ENCODE data around the gene CLIP3. TPM values are rescaled to one million over a fixed set of nuclear protein-coding genes. Genes with fewer than 3 reads are reported as not detected.
A peak's percentile ranks its signal among the peaks of the same experiment; 100 is the strongest.

Gene CLIP3
- polyA plus RNA-seq, 3 donors = 0.24 TPM; not detected in 2

- peak overlapping the region in 1 of 7 donors; percentile 22 for H3K27ac Mint-ChIP-seq
- H3K4me3 ChIP-seq (replicated peaks in 1 of 3; ENCODE audit: low read depth in 2 of 3, low read length in 3 of 3) = no peak overlapping the region
- 97% methylated on average over 5 of the region's 8 CpGs for WGBS (ENCODE audit: insufficient coverage)
- H3K4me2 ChIP-seq (replicated peaks; ENCODE audit: extremely low read depth, low read length, poor library complexity, severe bottlenecking) = no peak overlapping the region
- peaks cover 0 to 7% of the 10 kb centered on the region in 2 donors for H3K36me3 ChIP-seq (replicated peaks in 1 of 2; ENCODE audit: control insufficient read depth in 1 of 2, insufficient read depth in 2 of 2, low read length in 2 of 2)
- no peak overlapping the region for H3K4me3 Mint-ChIP-seq
- peaks cover 6 to 15% (median 10%) of the 10 kb centered on the region in 3 donors for H3K27me3 Mint-ChIP-seq (ENCODE audit: low read depth in 3 of 3)
- H3K79me2 ChIP-seq (ENCODE audit: insufficient read depth, low read length) = no peaks in the 10 kb centered on the region
- intact Hi-C loops (cut with micrococcal nuclease) = no loop called here
- peaks cover 3 to 9% of the 10 kb centered on the region in 2 donors for H3K4me1 ChIP-seq (ENCODE audit: control insufficient read depth in 1 of 2, insufficient read depth in 2 of 2, low read length in 2 of 2)
- H3K9me3 Mint-ChIP-seq = peaks cover 0 to 2% (median 0%) of the 10 kb centered on the region in 7 donors
- H4K20me1 ChIP-seq (ENCODE audit: insufficient read depth, low read length) = no peaks in the 10 kb centered on the region
- peaks cover 4% of the 10 kb centered on the region for H3K4me1 Mint-ChIP-seq
- H3K9me3 ChIP-seq (replicated peaks in 1 of 2; ENCODE audit: control insufficient read depth in 1 of 2, insufficient read depth in 1 of 2, low read length in 2 of 2) = no peaks in the 10 kb centered on the region
- no peak for TF ChIP-seq CTCF (IDR thresholded peaks at IDR 0.05)
- H3K9ac ChIP-seq (ENCODE audit: insufficient read depth, low read length, poor library complexity, severe bottlenecking) = no peak overlapping the region
- peaks cover 20% of the 10 kb centered on the region in 2 donors for H3K36me3 Mint-ChIP-seq
- no peak for DNase-seq
- no peak overlapping the region for H3K27ac ChIP-seq (ENCODE audit: low read depth in 1 of 2, low read length in 2 of 2)
- H2AFZ ChIP-seq (ENCODE audit: insufficient read depth, low read depth, low read length, poor library complexity, severe bottlenecking) = no peak overlapping the region
- H3K27me3 ChIP-seq (ENCODE audit: control insufficient read depth in 2 of 2, insufficient read depth in 2 of 2, low read length in 2 of 2) = peaks cover 0 to 8% of the 10 kb centered on the region in 2 donors
Measured at GRCh38 chr19:36030264-36031148, 2.2 kb downstream of the CLIP3 start.

GRCh38 chr19:36028313-36029041 lies 4.2 kb downstream of the CLIP3 start:
- Histone ChIP-seq H3K4me3 (replicated peaks in 1 of 3; ENCODE audit: low read depth in 2 of 3, low read length in 3 of 3) (no peak overlapping the region), H2AFZ (ENCODE audit: insufficient read depth, low read depth, low read length, poor library complexity, severe bottlenecking) (no peak overlapping the region), H3K36me3 (replicated peaks in 1 of 2; ENCODE audit: control insufficient read depth in 1 of 2, insufficient read depth in 2 of 2, low read length in 2 of 2) (peaks cover 0 to 11% of the 10 kb centered on the region in 2 donors), H4K20me1 (ENCODE audit: insufficient read depth, low read length) (no peaks in the 10 kb centered on the region), H3K27me3 (ENCODE audit: control insufficient read depth in 2 of 2, insufficient read depth in 2 of 2, low read length in 2 of 2) (peaks cover 0 to 8% of the 10 kb centered on the region in 2 donors), H3K9ac (ENCODE audit: insufficient read depth, low read length, poor library complexity, severe bottlenecking) (no peak overlapping the region), H3K79me2 (ENCODE audit: insufficient read depth, low read length) (no peaks in the 10 kb centered on the region), H3K4me2 (replicated peaks; ENCODE audit: extremely low read depth, low read length, poor library complexity, severe bottlenecking) (no peak overlapping the region), H3K4me1 (ENCODE audit: control insufficient read depth in 1 of 2, insufficient read depth in 2 of 2, low read length in 2 of 2) (peaks cover 3 to 9% of the 10 kb centered on the region in 2 donors), H3K27ac (ENCODE audit: low read depth in 1 of 2, low read length in 2 of 2) (no peak overlapping the region), H3K9me3 (replicated peaks in 1 of 2; ENCODE audit: control insufficient read depth in 1 of 2, insufficient read depth in 1 of 2, low read length in 2 of 2) (no peaks in the 10 kb centered on the region)
- Mint-ChIP-seq H3K36me3 (peaks cover 9 to 12% of the 10 kb centered on the region in 2 donors), H3K27me3 (ENCODE audit: low read depth in 3 of 3) (peaks cover 6 to 15% (median 10%) of the 10 kb centered on the region in 3 donors), H3K9me3 (peaks cover 0 to 2% (median 0%) of the 10 kb centered on the region in 7 donors), H3K4me3 (no peak overlapping the region), H3K4me1 (peaks cover 4% of the 10 kb centered on the region), H3K27ac (peak overlapping the region in 2 of 7 donors; percentile 18 to 26)
- DNase-seq = no peak
- intact Hi-C loops (cut with micrococcal nuclease) = no loop called here
- no peak for TF ChIP-seq CTCF (IDR thresholded peaks at IDR 0.05)
- 93% methylated on average over 8 of the region's 10 CpGs for WGBS (ENCODE audit: insufficient coverage)

All from CD14-positive monocyte (primary cell).